Activated CD8-positive, alpha-beta T cell treated with anti-CD3 and anti-CD28 coated beads, Interleukin-2, amount 10 ng/mL, durations not matched to agents 7 days and 5 days (primary cell): ENCODE results near the gene PLSCR2. TPM values are rescaled to one million over a fixed set of nuclear protein-coding genes. Genes with fewer than 3 reads are reported as not detected.

ENCODE experiments used
- ATAC-seq: fragments of 150-1000 bp; cut with Tn5 transposase; one replicate; pipeline ENCODE4 v1.10.0; 2021; ENCODE audit warnings: moderate library complexity
- CTCF ChIA-PET: fragments of 350-600 bp; sonication (Branson Sonifier 250); formaldehyde crosslinking; loops from one replicate; lab custom pipeline; 2021; ENCODE audit warnings: antibody characterized with exemption; lab: Charles Lee
- POLR2A ChIA-PET: fragments of 350-600 bp; sonication (Branson Sonifier 250); formaldehyde crosslinking; loops from one replicate; lab custom pipeline; 2021; ENCODE audit warnings: antibody characterized with exemption; lab: Charles Lee
- DNase-seq: peaks from one replicate; pipeline ENCODE4 v3.0.0-alpha.2; 2020
- H3K27ac Mint-ChIP-seq: one replicate; pipeline ENCODE4 v1.8.0; 2021; ENCODE audit warnings: mild to moderate bottlenecking, mixed read lengths
- H3K27me3 Mint-ChIP-seq: one replicate; pipeline ENCODE4 v1.8.0; 2021; ENCODE audit warnings: low read depth, mixed read lengths
- H3K36me3 Mint-ChIP-seq: one replicate; pipeline ENCODE4 v1.8.0; 2021; ENCODE audit warnings: low read depth, mixed read lengths
- H3K4me1 Mint-ChIP-seq: one replicate; pipeline ENCODE4 v1.8.0; 2021; ENCODE audit warnings: low read depth, mixed read lengths
- H3K4me3 Mint-ChIP-seq: one replicate; pipeline ENCODE4 v1.8.0; 2021; ENCODE audit warnings: mild to moderate bottlenecking, mixed read lengths
- H3K9me3 Mint-ChIP-seq: one replicate; pipeline ENCODE4 v1.8.0; 2022; ENCODE audit warnings: mixed read lengths; ENCODE audit not compliant: insufficient read depth
- total RNA-seq, 2 experiments: library from RNA; stranded (reverse); gene quantifications; one replicate each; pipeline ENCODE4 v1.2.3, GENCODE V29; 2021

The PLSCR2 gene, protein sequence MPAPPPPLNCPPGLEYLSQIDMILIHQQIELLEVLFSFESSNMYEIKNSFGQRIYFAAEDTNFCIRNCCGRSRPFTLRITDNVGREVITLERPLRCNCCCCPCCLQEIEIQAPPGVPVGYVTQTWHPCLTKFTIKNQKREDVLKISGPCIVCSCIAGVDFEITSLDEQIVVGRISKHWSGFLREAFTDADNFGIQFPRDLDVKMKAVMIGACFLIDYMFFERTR
- total RNA-seq: not detected

DNA sequence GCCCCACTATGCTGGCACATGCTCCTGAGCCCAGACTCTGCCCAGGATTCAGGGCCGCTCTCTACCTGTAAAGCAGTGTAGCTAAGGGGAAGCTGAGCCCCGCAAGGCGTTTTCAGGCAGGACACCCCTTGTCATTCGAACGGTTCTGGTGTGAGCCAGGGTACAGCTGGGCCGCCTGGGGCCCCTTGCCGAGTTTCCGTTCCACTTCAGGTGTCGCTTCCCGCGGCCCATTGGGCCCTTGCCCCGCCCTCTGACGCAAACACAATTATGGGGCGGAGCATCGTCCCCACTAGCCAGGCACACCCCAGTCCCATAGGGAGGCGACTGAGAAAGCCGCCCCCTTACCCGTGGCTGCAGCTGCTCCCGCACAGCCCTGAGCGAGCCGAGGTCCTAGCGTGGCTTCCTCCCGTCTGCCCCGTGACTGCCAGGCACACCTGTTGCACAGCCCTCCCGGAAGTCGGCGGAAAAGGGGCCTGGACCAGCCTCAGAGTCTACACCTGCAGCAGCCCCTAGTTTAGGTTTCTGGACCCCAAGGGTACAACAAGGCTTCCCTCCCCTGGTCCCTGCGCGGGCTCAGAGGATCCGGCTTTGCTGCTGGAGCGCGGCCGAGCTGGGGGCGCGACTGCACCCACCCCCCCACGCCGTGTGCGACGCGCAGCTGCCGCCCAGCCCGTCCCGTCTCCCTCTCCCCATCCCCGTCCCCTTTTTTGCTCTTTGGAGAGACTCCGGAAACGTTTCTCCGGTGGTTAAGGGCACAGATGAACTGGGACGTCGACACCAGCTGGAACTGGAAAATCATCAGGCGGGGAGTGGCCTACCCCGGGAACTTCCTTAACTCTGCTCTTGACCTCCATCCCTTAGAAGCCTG is at the start of gene PLSCR2:
Gene PLSCR2, minus strand, starts transcription at position 412 of the 868 bp plus-strand sequence. CDS start 9,657 bp downstream, outside the sequence.
- Mint-ChIP-seq H3K27me3 (peaks cover 3% of the 10 kb centered on the region), H3K27ac (peak within 1 kb of the TSS; percentile 69), H3K4me3 (peak within 1 kb of the TSS; percentile 70), H3K9me3 (no peaks in the 10 kb centered on the region), H3K4me1 (peaks cover 19% of the 10 kb centered on the region), H3K36me3 (no peaks in the 10 kb centered on the region)
- ChIA-PET CTCF (no interaction called here), POLR2A (interaction anchor here (1.5 kb wide), 1 partner anchor 29 kb away, joined by 3 read pairs; no protein-coding TSS in a partner anchor)
- DNase-seq: peak; percentile 68
- peak; percentile 93 for ATAC-seq

DNA sequence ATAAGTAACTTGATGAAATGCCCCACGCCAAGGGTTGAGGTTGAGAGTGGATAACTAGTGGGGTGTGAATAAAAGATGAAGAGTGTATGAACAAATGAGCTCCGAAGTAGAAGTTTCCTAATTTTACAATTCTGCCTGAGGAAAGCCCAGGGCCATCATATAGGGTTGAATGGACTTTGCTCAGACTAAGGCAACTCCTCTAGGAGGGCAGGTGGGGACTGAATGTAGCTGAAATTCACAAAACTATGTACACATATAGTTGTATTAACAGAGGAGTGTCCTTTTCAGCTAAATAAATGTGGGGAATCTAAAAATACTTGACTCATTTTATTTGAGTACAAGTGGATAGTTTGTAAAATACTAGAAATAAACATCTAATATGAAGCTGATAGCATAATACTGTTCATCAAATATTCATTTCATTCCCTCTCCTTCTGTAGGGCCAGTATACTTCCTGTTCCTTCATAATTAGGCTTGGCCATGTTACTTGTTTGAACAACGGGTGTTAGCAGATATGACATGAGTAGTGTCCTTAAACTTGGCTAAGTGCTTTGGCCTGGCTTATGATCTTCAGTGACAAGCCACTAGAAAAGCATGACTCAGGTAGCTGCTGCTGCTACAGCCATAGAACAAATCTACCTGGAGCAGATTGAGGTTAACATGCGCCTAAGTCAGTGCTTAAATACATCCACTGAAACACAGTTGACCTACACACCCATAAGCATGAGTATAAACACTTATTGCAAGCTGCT is 48.5 kb upstream of the PLSCR2 start:
- no peaks in the 10 kb centered on the region for H3K9me3 Mint-ChIP-seq
- H3K4me3 Mint-ChIP-seq: no peak overlapping the region
- ChIA-PET POLR2A (interaction anchor here (1.0 to 1.2 kb wide), 2 partner anchors 20 to 26 kb away, joined by 3 to 5 read pairs; no protein-coding TSS in a partner anchor), CTCF (interaction anchor here (1.0 to 1.5 kb wide), 2 partner anchors 12 to 17 kb away, joined by 3 read pairs; no protein-coding TSS in a partner anchor)
- no peak overlapping the region for H3K27ac Mint-ChIP-seq
- no peak for ATAC-seq
- peaks cover 70% of the 10 kb centered on the region for H3K36me3 Mint-ChIP-seq
- H3K4me1 Mint-ChIP-seq: peaks cover 20% of the 10 kb centered on the region
- no peaks in the 10 kb centered on the region for H3K27me3 Mint-ChIP-seq
- DNase-seq: no peak

DNA sequence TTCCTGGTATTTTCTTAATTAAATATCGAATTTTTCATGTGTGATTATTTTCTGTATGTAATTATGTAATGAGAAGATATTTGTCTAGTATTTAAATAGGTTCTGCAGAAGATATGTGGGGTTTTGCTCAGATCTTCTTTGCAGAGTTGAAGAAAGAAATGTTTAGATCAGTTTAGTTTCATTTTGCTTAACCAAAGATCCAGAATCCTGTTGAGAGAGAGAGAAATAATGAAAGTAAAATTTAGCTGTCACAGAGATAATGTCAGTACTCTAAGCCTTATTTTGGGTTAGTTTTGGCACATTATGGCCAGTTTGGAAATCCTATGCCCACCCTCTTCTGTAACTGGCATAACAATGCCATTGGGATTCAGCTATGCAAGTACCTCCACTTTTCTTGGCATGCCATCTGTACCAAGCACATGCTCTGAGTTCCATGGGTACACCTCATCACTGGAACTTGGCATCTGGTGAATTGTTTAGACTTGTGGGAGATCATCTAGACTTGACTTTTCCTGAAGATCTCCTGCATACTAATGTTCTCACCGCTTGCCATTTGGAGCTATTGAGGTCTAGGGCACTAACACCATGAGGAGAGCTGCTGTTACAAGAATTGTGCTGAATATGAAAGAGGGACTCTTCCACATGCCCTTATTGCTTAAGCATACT is 44.2 kb upstream of the PLSCR2 start:
- Mint-ChIP-seq H3K36me3 (peaks cover 63% of the 10 kb centered on the region), H3K27me3 (no peaks in the 10 kb centered on the region), H3K9me3 (no peaks in the 10 kb centered on the region), H3K4me1 (peaks cover 43% of the 10 kb centered on the region), H3K4me3 (no peak overlapping the region), H3K27ac (peak overlapping the region; percentile 21)
- POLR2A ChIA-PET: interaction anchor here (0.9 to 1.4 kb wide), 3 partner anchors 18 to 31 kb away, joined by 3 to 4 read pairs (median 3); partner anchors contain the start of gene PLSCR1
- DNase-seq (no peak), ATAC-seq (peak; percentile 16)
- CTCF ChIA-PET: interaction anchor here (0.7 to 1.0 kb wide), 2 partner anchors 13 to 448 kb away, joined by 3 to 4 read pairs; no protein-coding TSS in a partner anchor

DNA sequence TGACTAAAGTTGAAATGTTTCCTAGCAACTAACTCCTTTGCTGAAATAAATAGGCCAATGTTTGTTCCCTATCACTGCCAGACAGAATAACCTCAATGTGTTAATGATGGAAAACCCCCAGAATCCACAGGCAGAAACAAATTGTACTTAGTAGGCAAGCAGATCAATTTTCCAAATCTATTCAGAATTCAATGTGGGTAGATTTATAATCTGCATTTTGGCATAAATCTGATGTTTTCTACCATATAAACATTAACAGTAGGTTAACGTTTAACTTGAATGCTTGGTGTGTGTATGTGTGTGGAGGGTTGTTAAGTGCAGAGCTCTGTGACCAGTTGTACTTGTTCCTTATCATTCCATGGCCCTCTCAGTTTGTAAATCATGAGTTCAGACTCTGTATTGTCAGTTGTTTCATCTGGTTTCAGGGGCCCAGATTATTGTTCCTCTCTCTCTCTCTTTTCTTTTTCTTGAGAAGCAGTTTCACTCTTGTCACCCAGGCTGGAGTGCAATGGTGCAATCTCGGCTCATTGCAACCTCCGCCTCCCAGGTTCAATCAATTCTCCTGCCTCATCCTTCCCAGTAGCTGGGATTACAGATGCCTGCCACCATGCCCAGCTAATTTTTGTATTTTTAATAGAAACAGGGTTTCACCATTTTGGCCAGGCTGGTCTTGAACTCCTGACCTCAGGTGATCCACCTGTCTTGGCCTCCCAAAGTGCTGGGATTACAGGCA is 42.2 kb upstream of the PLSCR2 start:
- H3K4me1 Mint-ChIP-seq: peaks cover 57% of the 10 kb centered on the region
- peaks cover 64% of the 10 kb centered on the region for H3K36me3 Mint-ChIP-seq
- H3K9me3 Mint-ChIP-seq: no peaks in the 10 kb centered on the region
- no peak for DNase-seq
- H3K27me3 Mint-ChIP-seq: no peaks in the 10 kb centered on the region
- no peak overlapping the region for H3K27ac Mint-ChIP-seq
- no peak for ATAC-seq
- ChIA-PET POLR2A (no interaction called here), CTCF (interaction anchor here (1.4 kb wide), 1 partner anchor 11 kb away, joined by 4 read pairs; no protein-coding TSS in a partner anchor)
- no peak overlapping the region for H3K4me3 Mint-ChIP-seq

DNA sequence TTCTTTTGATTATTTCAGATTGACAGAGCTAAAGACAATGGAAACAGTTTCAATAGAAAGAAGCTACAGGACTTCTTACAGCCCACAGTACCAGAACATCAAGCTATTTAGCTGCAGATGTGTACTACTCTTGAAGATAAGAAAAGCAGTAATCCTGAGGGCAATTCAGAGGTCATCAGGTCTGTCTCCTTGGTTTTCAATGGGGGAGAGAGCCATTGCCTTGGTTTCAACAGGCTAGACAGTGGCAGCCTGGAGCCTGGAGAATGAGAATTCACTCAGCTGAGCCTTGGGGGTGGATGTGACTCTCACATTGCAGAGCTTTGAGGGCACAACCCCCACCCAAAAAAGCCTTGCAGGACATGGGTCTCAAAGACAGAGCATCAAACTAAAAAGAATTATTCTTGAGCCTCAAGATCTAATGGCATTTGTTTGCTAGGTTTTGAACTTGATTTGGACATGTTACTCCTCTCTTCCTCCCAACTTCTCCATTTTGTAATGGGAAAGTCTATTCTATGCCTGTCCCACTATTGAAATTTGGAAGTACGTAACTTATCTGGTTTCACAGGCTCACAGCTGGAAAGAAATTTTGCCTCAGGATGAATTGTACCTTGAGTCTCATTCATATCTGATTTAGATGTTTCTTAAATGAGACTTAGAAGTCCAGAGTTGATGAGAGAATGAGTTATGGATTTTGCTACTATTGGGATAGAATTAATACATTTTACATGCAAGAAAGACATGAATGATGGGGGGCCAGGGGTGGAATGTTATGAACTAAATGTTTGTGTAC is 38.2 kb upstream of the PLSCR2 start:
- Mint-ChIP-seq H3K36me3 (peaks cover 44% of the 10 kb centered on the region), H3K9me3 (no peaks in the 10 kb centered on the region)

DNA sequence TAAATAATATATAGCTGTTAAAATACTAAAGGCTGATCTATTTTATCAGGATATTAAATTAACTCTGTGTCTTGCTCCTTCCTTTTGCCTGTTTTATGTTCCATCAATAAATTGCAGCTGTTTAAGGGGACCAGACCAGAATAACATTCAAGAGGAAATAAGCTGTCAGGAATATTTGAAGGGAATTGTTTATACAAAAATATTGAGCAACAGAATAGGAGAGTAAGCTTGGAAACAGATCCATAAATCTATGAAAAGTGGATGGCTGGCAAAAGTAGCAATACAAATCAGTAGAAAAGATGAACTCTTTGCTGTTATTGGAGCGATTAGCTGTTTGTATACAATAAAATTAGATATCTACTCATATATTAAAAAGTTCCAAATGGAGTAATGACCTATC is 36.2 kb upstream of the PLSCR2 start:
- peaks cover 45% of the 10 kb centered on the region for H3K4me1 Mint-ChIP-seq

More for the DNA sequence above, 38.2 kb upstream of the PLSCR2 start:
- Mint-ChIP-seq H3K27ac (no peak overlapping the region), H3K4me3 (no peak overlapping the region), H3K4me1 (peaks cover 52% of the 10 kb centered on the region), H3K27me3 (no peaks in the 10 kb centered on the region)
- ChIA-PET POLR2A (no interaction called here), CTCF (no interaction called here)
- ATAC-seq: no peak
- DNase-seq: no peak

DNA sequence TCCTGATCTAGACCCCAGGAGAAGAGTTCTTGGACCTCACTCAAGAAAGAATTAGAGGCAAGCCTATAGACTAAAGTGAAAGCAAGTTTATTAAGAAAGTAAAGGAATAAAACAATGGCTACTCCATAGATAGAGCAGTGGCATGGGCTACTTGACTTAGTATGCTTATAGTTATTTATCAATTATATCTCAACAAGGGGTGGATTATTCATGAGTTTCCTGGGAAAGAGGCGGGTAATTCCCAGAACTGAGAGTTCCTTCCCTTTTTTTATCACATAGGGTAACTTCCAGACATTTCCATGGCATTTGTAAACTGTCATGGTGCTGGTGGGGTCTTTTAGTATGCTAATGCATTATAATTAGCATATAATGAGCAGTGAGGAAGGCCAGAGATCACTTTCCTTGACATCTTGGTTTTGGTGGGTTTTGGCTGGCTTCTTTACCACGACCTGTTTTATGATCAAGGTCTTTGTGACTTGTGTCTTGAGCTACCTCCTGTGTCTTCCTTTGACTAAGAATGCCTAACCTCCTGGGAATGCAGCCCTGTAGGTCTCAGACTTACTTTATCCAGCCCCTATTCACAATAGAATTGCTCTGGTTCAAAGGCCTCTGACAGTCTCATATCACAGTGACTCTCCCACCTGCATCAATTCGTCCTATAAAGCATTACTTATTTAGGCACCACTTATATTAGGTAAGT is 35.3 kb upstream of the PLSCR2 start:
- peaks cover 25% of the 10 kb centered on the region for H3K36me3 Mint-ChIP-seq
- H3K4me1 Mint-ChIP-seq: peaks cover 36% of the 10 kb centered on the region
- H3K27me3 Mint-ChIP-seq: no peaks in the 10 kb centered on the region
- ChIA-PET POLR2A (no interaction called here), CTCF (interaction anchor here (0.7 to 1.2 kb wide), 3 partner anchors 8 to 40 kb away, joined by 3 read pairs; partner anchors contain the start of gene PLSCR1)
- no peak overlapping the region for H3K27ac Mint-ChIP-seq
- no peak for ATAC-seq
- H3K9me3 Mint-ChIP-seq: no peaks in the 10 kb centered on the region
- no peak for DNase-seq
- no peak overlapping the region for H3K4me3 Mint-ChIP-seq

More for the DNA sequence above, 36.2 kb upstream of the PLSCR2 start:
- Mint-ChIP-seq H3K4me3 (no peak overlapping the region), H3K27ac (no peak overlapping the region), H3K36me3 (peaks cover 33% of the 10 kb centered on the region), H3K27me3 (no peaks in the 10 kb centered on the region), H3K9me3 (no peaks in the 10 kb centered on the region)
- DNase-seq (no peak), ATAC-seq (no peak)
- ChIA-PET POLR2A (no interaction called here), CTCF (interaction anchor here (1.2 kb wide), 1 partner anchor 12 kb away, joined by 3 read pairs; no protein-coding TSS in a partner anchor)

DNA sequence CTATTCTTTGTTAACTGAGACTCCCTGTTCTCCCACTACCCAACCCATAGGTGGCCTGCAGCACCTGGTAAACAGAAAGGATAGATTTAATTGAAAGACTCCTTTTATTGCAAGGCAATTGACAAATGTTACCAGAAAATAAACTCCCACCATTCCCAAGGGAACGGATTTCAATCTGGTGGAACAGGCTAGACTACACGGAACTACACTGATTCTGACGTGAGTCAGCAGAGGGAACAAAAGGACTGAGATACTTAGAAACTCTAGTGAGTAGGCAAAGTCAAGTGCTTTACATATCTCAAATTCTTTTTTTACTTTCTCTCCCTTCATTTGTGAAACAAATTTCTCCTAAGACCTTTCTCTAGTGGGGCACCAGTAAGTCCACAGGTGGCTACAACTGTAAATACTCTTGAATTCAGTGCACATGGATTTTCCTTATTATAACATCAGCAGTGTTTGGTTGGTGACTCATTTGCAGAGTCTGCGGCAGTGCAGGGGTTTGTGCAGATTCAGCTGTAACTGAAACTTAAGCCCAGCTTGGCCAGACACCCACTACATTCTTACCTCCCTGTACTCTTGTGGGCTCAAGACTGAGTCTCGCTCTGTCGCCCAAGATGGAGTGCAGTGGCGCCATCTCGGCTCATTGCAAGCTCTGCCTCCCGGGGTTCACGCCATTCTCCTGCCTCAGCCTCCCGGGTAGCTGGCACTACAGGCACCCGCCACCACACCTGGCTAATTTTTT is 34.3 kb upstream of the PLSCR2 start:
- Mint-ChIP-seq H3K4me1 (peaks cover 40% of the 10 kb centered on the region), H3K36me3 (peaks cover 25% of the 10 kb centered on the region), H3K27ac (no peak overlapping the region), H3K9me3 (no peaks in the 10 kb centered on the region), H3K4me3 (no peak overlapping the region), H3K27me3 (no peaks in the 10 kb centered on the region)
- ChIA-PET CTCF (interaction anchor here (0.7 to 0.9 kb wide), 2 partner anchors 9 to 41 kb away, joined by 3 read pairs; partner anchors contain the start of gene PLSCR1), POLR2A (no interaction called here)
- no peak for DNase-seq
- ATAC-seq: peak; percentile 27

DNA sequence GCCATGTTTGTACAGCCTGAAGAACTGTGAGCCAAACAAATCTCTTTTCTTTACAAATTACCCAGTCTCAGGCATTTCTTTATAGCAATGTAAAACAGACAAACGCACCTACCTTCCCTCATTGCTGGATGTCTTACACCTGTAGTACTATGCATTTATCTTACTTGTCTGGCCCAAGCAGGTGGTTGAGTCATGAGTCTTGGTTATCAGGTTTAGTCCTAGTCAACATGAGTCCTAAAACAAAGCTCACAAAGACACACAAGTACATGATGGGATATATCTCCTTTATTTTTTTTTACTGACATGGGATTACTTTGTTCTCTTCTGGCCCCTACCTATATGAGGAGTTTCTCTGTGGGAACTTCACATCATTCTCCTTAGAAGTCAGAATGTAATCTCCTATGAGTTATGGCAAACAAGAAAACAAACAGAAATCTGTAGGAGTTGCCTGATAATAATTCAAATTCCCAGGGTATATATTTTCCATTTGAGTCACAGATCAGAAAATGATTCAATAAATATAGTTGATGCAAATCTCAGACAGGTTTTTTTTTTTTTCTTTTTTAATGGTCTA is 33.6 kb upstream of the PLSCR2 start:
- peaks cover 43% of the 10 kb centered on the region for H3K4me1 Mint-ChIP-seq
- no peaks in the 10 kb centered on the region for H3K27me3 Mint-ChIP-seq
- ATAC-seq: no peak

More for the DNA sequence above, 33.6 kb upstream of the PLSCR2 start:
- Mint-ChIP-seq H3K4me3 (no peak overlapping the region), H3K9me3 (no peaks in the 10 kb centered on the region), H3K36me3 (peaks cover 20% of the 10 kb centered on the region), H3K27ac (no peak overlapping the region)
- ChIA-PET POLR2A (no interaction called here), CTCF (no interaction called here)
- DNase-seq: no peak
